HG02610 (cell line): ENCODE data around the gene LPO.

Experiments
- ATAC-seq: cut with Tn5 transposase; IDR thresholded peaks from one replicate; pipeline ENCODE4 v1.9.1; 2021; ENCODE audit warnings: mild to moderate bottlenecking, moderate library complexity; ENCODE audit not compliant: unreplicated experiment

The LPO gene

GRCh38 chr17:58276423-58276822, 38.0 kb downstream of the LPO start:
- ATAC-seq = no peak

- ATAC-seq = no peak
Measured at GRCh38 chr17:58277107-58277801, 38.9 kb downstream of the LPO start.

GRCh38 chr17:58277802-58278595, 39.6 kb downstream of the LPO start:
- ATAC-seq = no peak

GRCh38 chr17:58278661-58279015, 40.3 kb downstream of the LPO start:
- ATAC-seq = no peak

- no peak for ATAC-seq
Measured at GRCh38 chr17:58279016-58279711, 40.8 kb downstream of the LPO start.

- no peak for ATAC-seq
Measured at GRCh38 chr17:58279736-58280479, 41.5 kb downstream of the LPO start.

GRCh38 chr17:58280480-58281217, 42.3 kb downstream of the LPO start, which contains the start of gene MPO:
Gene MPO, minus strand, starts transcription at chr17:58280935. Its CDS starts 177 bp downstream, at chr17:58280758.
- no peak for ATAC-seq

GRCh38 chr17:58281511-58282011, 43.2 kb downstream of the LPO start:
- no peak for ATAC-seq

GRCh38 chr17:58282442-58282841, 44.1 kb downstream of the LPO start:
- ATAC-seq = no peak

GRCh38 chr17:58283674-58284612, 45.6 kb downstream of the LPO start:
- no peak for ATAC-seq

- ATAC-seq = no peak
Measured at GRCh38 chr17:58284613-58285421, 46.4 kb downstream of the LPO start.

- ATAC-seq = no peak
Measured at GRCh38 chr17:58285422-58285810, 47.0 kb downstream of the LPO start.

GRCh38 chr17:58289869-58290268, 51.5 kb downstream of the LPO start:
- no peak for ATAC-seq

- no peak for ATAC-seq
Measured at GRCh38 chr17:58291246-58291645, 52.9 kb downstream of the LPO start.

GRCh38 chr17:58294034-58294433, 55.6 kb downstream of the LPO start:
- ATAC-seq = no peak

GRCh38 chr17:58300336-58300735, 62.0 kb downstream of the LPO start:
- ATAC-seq = no peak

- ATAC-seq = no peak
Measured at GRCh38 chr17:58301504-58302150, 63.2 kb downstream of the LPO start.
